Keratinocyte (primary cell): Measurements from ENCODE around the gene PIGQ. TPM values are rescaled to one million over a fixed set of nuclear protein-coding genes. Genes with fewer than 3 reads are reported as not detected.

Source experiments
- DNase-seq: peaks from one replicate; pipeline ENCODE4 v3.0.0-alpha.2; 2011; ENCODE audit warnings: low read depth, missing footprints, low spot score
- FAIRE-seq: peaks from 2 replicates; lab custom pipeline; 2011; peaks lifted over from hg19 to GRCh38; lab: Jason Lieb, UNC
- H2AFZ ChIP-seq: 2 replicates; pipeline ENCODE4 v1.6.0; 2012; ENCODE audit warnings: low read length, control low read depth, inconsistent platforms; ENCODE audit not compliant: control insufficient read depth
- H3K27ac ChIP-seq: 2 replicates; pipeline ENCODE4 v1.5.1; 2011; ENCODE audit warnings: low read length; ENCODE audit not compliant: control insufficient read depth, insufficient read depth
- H3K27me3 ChIP-seq: 3 replicates; pipeline ENCODE4 v1.6.0; 2011; ENCODE audit warnings: low read length; ENCODE audit not compliant: control insufficient read depth, insufficient read depth; ENCODE audit errors: extremely low read depth
- H3K36me3 ChIP-seq, 2 experiments: 2 replicates in 1 of 2; 3 replicates in 1 of 2; pipeline ENCODE4 v1.5.1; 2011; ENCODE audit warnings: low read length in 2 of 2, mild to moderate bottlenecking in 1 of 2; ENCODE audit not compliant: control insufficient read depth in 2 of 2, insufficient read depth in 2 of 2; ENCODE audit errors: extremely low read depth in 1 of 2
- H3K4me1 ChIP-seq: 3 replicates; pipeline ENCODE4 v1.5.1; 2011; ENCODE audit warnings: low read length; ENCODE audit not compliant: control insufficient read depth, insufficient read depth; ENCODE audit errors: extremely low read depth
- H3K4me2 ChIP-seq: 3 replicates; pipeline ENCODE4 v1.6.0; 2011; ENCODE audit warnings: low read depth, low read length; ENCODE audit not compliant: control insufficient read depth, insufficient read depth; ENCODE audit errors: extremely low read depth
- H3K4me3 ChIP-seq, 3 experiments: fragments of 200-600 bp in 1 of 3; sonication (generic) in 1 of 3; 2 replicates in 2 of 3; 3 replicates in 1 of 3; pipeline ENCODE4 v1.5.1; 2011 to 2016; ENCODE audit warnings: low read length in 3 of 3, mild to moderate bottlenecking in 3 of 3, control low read depth in 2 of 3, inconsistent platforms in 1 of 3, low read depth in 1 of 3, mixed read lengths in 1 of 3, mixed run types in 1 of 3, moderate library complexity in 1 of 3; ENCODE audit not compliant: control insufficient read depth in 2 of 3, insufficient read depth in 2 of 3; ENCODE audit errors: extremely low read depth in 1 of 3
- H3K79me2 ChIP-seq: 2 replicates; pipeline ENCODE4 v1.6.0; 2012; ENCODE audit warnings: low read length; ENCODE audit not compliant: control insufficient read depth, insufficient read depth
- H3K9ac ChIP-seq: 3 replicates; pipeline ENCODE4 v1.6.0; 2011; ENCODE audit warnings: low read length; ENCODE audit not compliant: control insufficient read depth, insufficient read depth; ENCODE audit errors: extremely low read depth
- H3K9me1 ChIP-seq: 3 replicates; pipeline ENCODE4 v1.6.0; 2011; ENCODE audit warnings: low read length; ENCODE audit not compliant: control insufficient read depth, insufficient read depth; ENCODE audit errors: extremely low read depth
- H3K9me3 ChIP-seq: 2 replicates; pipeline ENCODE4 v1.5.1; 2012; ENCODE audit warnings: low read depth, low read length; ENCODE audit not compliant: control insufficient read depth
- H4K20me1 ChIP-seq: 3 replicates; pipeline ENCODE4 v1.6.0; 2011; ENCODE audit warnings: low read length; ENCODE audit not compliant: control insufficient read depth, insufficient read depth; ENCODE audit errors: extremely low read depth
- CTCF ChIP-seq, 3 experiments: IDR thresholded peaks in 1 of 3; conservative IDR thresholded peaks in 1 of 3; optimal IDR thresholded peaks in 1 of 3; 2 replicates in 2 of 3; 3 replicates in 1 of 3; pipeline versions ENCODE3 to v1.5.1; 2011; ENCODE audit warnings: low read length in 3 of 3, mild to moderate bottlenecking in 3 of 3, moderate library complexity in 2 of 3, control low read depth in 1 of 3, inconsistent platforms in 1 of 3; ENCODE audit not compliant: insufficient read depth in 2 of 3; ENCODE audit errors: extremely low read depth in 1 of 3
- EZH2 ChIP-seq: IDR thresholded peaks from one replicate; pipeline ENCODE4 v1.6.1; 2012; ENCODE audit warnings: inconsistent platforms, mild to moderate bottlenecking, low read length, moderate library complexity
- dilution Hi-C: fragments of 300-500 bp; cut with MboI; formaldehyde crosslinking; loops from one replicate; pipeline ENCODE4 v1.7.0; 2020; ENCODE audit warnings: low sequenced_read_pairs; ENCODE audit not compliant: extremely low pct_ligation_motif_present
- polyA plus RNA-seq, 5 experiments: library from polyadenylated mRNA; depleted of rRNA in 3 of 5; stranded (reverse) in 3 of 5; stranded (forward) in 1 of 5; unstranded in 1 of 5; fragments of >200 nt; gene quantifications; 1 replicate in 1 of 5; 2 replicates in 3 of 5; 3 replicates in 1 of 5; pipeline versions ENCODE4 v1.2.1 to v1.2.3, GENCODE V29; 2011 to 2012; ENCODE audit warnings: missing spikeins in 2 of 5, low read depth in 1 of 5, low replicate concordance in 1 of 5

PIGQ gene
- polyA plus RNA-seq, 1 donor (not counting 4 experiments of a cell fraction or from before 2014, with no cell fraction given) = 11.2 TPM

GRCh38 chr16:626787-627453, 57.2 kb downstream of the PIGQ start:
- TF ChIP-seq CTCF (optimal IDR thresholded peaks at IDR 0.05 in 1 of 3, IDR thresholded peaks at IDR 0.05 in 1 of 3, conservative IDR thresholded peaks at IDR 0.05 in 1 of 3; ENCODE audit: extremely low read depth in 1 of 3, insufficient read depth in 2 of 3, low read length in 3 of 3) = no peak
- no peak for TF ChIP-seq EZH2
- no peak overlapping the region for H3K9ac ChIP-seq
- H3K27me3 ChIP-seq = no peaks in the 10 kb centered on the region
- dilution Hi-C loops = no loop called here
- H3K79me2 ChIP-seq = no peaks in the 10 kb centered on the region
- peaks cover 20% of the 10 kb centered on the region for H3K4me1 ChIP-seq
- peak; percentile 52 for DNase-seq
- H3K9me3 ChIP-seq = no peaks in the 10 kb centered on the region
- peaks cover 2% of the 10 kb centered on the region for H4K20me1 ChIP-seq
- H2AFZ ChIP-seq = no peak overlapping the region
- peak overlapping the region; percentile 10 for H3K4me2 ChIP-seq
- H3K36me3 ChIP-seq = peaks cover 2 to 3% of the 10 kb centered on the region in 2 experiments
- no peaks in the 10 kb centered on the region for H3K9me1 ChIP-seq
- no peak overlapping the region for H3K4me3 ChIP-seq
- peak; percentile 13 for FAIRE-seq
- peak overlapping the region; percentile 49 for H3K27ac ChIP-seq

- H3K4me2 ChIP-seq = no peak overlapping the region
- dilution Hi-C loops = no loop called here
- no peaks in the 10 kb centered on the region for H3K9me3 ChIP-seq
- H3K4me1 ChIP-seq = peaks cover 15% of the 10 kb centered on the region
- H3K27me3 ChIP-seq = no peaks in the 10 kb centered on the region
- H3K9me1 ChIP-seq = no peaks in the 10 kb centered on the region
- DNase-seq = no peak
- TF ChIP-seq CTCF (optimal IDR thresholded peaks at IDR 0.05 in 1 of 3, IDR thresholded peaks at IDR 0.05 in 1 of 3, conservative IDR thresholded peaks at IDR 0.05 in 1 of 3; ENCODE audit: extremely low read depth in 1 of 3, insufficient read depth in 2 of 3, low read length in 3 of 3) (no peak), EZH2 (no peak)
- no peak overlapping the region for H2AFZ ChIP-seq
- FAIRE-seq = no peak
- H3K36me3 ChIP-seq = peaks cover 2 to 3% of the 10 kb centered on the region in 2 experiments
- H3K9ac ChIP-seq = no peak overlapping the region
- no peaks in the 10 kb centered on the region for H4K20me1 ChIP-seq
- H3K27ac ChIP-seq = no peak overlapping the region
- no peak overlapping the region for H3K4me3 ChIP-seq
- no peaks in the 10 kb centered on the region for H3K79me2 ChIP-seq
Measured at GRCh38 chr16:627454-628239, 57.9 kb downstream of the PIGQ start.
